Measurements from ENCODE around the gene GFRA1.

GFRA1 gene

DNA sequence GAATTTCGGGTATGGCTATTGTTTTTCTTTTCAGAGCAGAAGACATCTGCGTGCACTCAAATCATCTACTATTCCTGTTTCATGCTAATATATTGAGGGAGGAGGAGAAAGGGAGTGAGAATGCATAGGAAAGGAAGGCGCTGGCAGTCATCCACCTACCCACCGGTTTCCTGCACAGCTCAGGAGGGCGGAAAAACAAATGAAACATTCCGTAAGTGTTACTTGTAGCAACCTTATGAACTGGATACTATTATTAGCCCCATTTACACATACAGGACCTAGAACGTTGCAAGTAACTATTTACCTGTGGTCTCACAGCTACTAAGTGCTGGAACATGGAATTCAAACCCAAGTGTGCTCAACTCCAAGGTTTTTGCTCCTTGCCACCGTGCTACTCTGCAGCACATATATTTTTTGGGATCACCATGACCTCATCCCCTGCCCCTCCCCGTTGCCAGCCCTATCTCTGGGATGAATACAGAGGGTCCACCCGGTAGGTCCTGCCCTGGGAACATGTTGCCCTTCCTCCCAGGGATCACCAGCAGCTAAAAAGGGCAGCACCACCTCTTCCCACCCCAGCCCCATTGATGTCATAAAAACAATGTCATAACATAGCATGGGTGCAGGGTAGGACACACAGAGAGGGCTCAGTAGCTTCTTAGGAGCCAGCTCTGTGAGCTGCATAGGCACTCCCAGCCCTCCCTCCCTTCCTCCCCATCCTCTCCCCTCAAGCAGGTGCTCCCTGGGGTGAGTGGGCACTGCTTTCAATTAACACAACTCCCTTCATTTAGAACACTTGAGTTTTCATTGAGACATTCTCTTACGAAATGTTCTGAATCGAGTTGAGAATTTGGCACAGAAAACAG lies 16.9 kb downstream of the GFRA1 start:
- TF ChIP-seq, protein P1, sequence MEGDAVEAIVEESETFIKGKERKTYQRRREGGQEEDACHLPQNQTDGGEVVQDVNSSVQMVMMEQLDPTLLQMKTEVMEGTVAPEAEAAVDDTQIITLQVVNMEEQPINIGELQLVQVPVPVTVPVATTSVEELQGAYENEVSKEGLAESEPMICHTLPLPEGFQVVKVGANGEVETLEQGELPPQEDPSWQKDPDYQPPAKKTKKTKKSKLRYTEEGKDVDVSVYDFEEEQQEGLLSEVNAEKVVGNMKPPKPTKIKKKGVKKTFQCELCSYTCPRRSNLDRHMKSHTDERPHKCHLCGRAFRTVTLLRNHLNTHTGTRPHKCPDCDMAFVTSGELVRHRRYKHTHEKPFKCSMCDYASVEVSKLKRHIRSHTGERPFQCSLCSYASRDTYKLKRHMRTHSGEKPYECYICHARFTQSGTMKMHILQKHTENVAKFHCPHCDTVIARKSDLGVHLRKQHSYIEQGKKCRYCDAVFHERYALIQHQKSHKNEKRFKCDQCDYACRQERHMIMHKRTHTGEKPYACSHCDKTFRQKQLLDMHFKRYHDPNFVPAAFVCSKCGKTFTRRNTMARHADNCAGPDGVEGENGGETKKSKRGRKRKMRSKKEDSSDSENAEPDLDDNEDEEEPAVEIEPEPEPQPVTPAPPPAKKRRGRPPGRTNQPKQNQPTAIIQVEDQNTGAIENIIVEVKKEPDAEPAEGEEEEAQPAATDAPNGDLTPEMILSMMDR (conservative IDR thresholded peaks at IDR 0.05; ENCODE audit: control insufficient read depth, insufficient read depth, low read depth, low read length) = no peak
- no peak overlapping the region for H3K4me3 ChIP-seq (ENCODE audit: control insufficient read depth, low read depth, low read length)
- no peak for DNase-seq (ENCODE audit: low read depth)

DNA sequence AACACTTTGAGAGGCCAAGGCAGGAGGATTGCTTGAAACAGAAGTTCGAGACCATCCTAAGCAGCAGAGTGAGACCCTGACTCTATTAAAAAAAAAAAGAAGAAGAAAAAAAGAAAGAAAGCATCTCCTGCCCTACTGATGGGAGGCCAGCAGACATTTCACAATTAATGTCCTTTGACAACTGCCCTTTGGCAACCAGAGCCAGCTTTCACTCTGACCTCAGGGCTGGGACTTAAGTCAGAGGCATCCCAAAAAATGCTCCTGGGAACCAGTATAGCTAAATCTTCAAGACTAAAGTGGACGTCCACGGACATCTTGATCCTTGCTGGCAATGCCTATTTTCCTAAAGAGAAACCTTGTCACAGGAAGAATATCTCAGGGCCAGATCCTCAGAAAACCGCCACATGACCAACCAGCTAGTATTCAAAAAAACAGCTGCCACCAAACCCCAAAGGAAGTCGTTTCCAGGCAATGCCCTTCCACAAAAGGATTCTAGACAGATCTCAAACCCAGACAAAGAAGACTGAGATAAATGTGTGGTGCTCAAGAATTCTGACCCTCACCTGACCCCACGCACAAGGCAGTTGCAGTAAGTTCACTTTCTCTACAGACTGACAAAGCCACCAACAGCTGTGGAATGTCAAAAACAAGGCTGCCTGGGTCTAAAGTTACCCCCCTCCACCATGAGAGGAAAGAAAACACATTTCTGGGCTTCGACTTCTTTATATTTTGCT lies 18.4 kb downstream of the GFRA1 start:
- TF ChIP-seq, protein P1 (conservative IDR thresholded peaks at IDR 0.05; ENCODE audit: control insufficient read depth, insufficient read depth, low read depth, low read length) = no peak
- no peak for DNase-seq (ENCODE audit: low read depth)
- no peak overlapping the region for H3K4me3 ChIP-seq (ENCODE audit: control insufficient read depth, low read depth, low read length)

DNA sequence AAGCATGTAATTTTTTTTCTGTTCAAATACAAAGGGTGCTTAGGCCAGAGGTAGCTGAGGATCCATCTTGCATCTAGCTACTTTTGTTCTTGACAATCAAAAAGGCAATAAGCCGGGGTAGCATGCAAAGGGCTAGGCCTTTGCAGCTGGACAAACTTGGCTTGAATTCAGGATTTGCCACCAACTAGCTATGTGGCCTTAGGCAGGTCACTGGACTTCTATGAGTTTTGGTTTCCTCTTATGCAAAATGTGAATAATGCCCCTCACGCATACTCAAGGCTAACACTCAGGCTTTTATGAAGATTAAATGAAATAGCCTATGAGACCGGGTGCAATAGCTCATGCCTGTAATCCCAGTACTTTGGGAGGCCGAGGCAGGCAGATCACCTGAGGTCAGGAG lies 19.3 kb downstream of the GFRA1 start:
- no peak for DNase-seq (ENCODE audit: low read depth)
- TF ChIP-seq, protein P1 (conservative IDR thresholded peaks at IDR 0.05; ENCODE audit: control insufficient read depth, insufficient read depth, low read depth, low read length) = no peak
- H3K4me3 ChIP-seq (ENCODE audit: control insufficient read depth, low read depth, low read length) = no peak overlapping the region

DNA sequence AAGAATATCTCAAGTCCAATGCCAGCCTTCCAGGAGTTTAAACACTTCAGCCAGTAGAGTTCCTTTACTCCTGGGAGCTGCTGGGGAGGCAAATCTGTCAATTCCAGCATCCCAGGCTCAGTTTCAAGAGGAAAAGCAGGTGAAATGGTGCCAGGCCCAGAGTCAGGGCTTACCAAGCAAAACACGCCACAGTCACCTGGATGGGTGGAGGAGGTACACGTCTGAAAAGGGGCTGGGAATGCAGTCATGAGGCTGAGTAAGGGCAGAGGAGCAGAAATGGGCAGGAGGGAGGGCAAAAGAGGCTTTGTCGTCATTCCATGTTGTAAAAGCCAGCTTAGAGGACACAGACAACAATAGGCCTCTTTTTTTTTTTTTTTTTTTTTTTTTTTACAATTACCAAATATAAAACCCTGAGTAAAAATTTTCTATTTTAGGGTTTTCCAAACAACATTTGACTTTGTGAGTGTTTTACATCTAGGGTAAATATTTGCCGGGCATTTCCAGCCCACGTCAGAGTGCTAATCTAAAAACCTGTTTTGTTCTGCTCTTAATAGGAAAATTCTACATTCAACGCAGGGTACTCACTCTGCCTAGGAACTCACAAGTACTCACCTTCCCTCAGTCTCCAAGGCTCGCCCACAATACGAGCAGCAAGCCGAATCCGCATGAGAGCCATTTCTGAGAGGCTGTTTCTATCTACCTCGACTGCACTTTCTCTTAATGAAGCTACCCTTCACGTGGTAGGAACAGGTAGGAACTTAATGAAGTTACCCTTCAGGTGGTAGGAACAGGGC lies 21.2 kb downstream of the GFRA1 start:
- DNase-seq (ENCODE audit: low read depth) = no peak
- no peak overlapping the region for H3K4me3 ChIP-seq (ENCODE audit: control insufficient read depth, low read depth, low read length)
- TF ChIP-seq, protein P1 (conservative IDR thresholded peaks at IDR 0.05; ENCODE audit: control insufficient read depth, insufficient read depth, low read depth, low read length) = no peak

DNA sequence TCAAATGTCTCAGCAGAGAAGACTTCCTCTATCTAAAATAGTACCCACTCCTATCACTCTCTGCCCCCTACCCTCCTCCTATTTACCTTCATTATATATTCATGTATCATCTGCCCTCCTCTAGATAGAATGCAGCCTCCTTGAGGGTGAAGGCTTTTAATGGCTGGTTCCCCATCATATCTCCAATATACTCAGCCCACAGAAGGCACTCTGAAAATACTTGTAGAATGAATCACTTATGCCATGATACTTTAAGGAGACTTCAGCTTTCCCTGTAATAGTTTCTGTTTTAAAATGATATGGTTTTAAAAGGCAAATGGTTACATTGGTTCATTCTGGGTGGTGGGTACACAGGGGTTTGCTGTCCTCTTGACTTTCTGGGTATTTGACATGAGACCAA lies 25.3 kb downstream of the GFRA1 start:
- DNase-seq (ENCODE audit: low read depth) = no peak
- no peak overlapping the region for H3K4me3 ChIP-seq (ENCODE audit: control insufficient read depth, low read depth, low read length)
- TF ChIP-seq, protein P1 (conservative IDR thresholded peaks at IDR 0.05; ENCODE audit: control insufficient read depth, insufficient read depth, low read depth, low read length) = no peak

DNA sequence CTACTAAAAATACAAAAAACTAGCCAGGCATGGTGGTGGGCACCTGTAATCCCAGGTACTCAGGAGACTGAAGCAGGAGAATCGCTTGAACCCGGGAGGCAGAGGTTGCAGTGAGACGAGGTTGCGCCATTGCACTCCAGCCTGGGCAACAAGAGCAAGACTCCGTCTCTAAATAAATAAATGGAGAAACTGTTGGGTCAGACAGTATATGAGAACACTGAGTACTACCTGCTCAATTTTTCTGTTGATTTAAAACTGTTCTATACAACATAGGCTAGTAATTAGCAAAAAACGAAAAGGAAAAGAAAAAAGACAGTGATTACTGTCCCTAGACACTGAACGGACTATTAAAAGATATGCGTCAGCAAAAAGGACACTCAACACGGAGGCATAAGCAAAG lies 26.7 kb downstream of the GFRA1 start:
- H3K4me3 ChIP-seq (ENCODE audit: control insufficient read depth, low read depth, low read length) = no peak overlapping the region
- TF ChIP-seq, protein P1 (conservative IDR thresholded peaks at IDR 0.05; ENCODE audit: control insufficient read depth, insufficient read depth, low read depth, low read length) = no peak
- DNase-seq (ENCODE audit: low read depth) = no peak
